SK-N-SH treated with all-trans-retinoic acid at 6 μM for 48 hours (cell line): Measurements from ENCODE around the gene CDH5.
"Not testable (repeated sequence)": the region's sequence is repeated elsewhere in the genome, so short reads cannot be mapped to it uniquely, and the experiment has no call there.

ENCODE experiments used
- ATAC-seq: fragments of 200-7000 bp; cut with Tn5 transposase; 3 replicates; pipeline ENCODE4 v1.9.1; 2020; ENCODE audit warnings: mild to moderate bottlenecking, moderate library complexity
- ARNTL ChIP-seq: fragments of 450-650 bp; formaldehyde crosslinking; IDR thresholded peaks from 2 replicates; pipeline ENCODE4 v1.5.0; 2020; ENCODE audit warnings: low read depth, mild to moderate bottlenecking, moderate library complexity, borderline replicate concordance
- BACH2 ChIP-seq: fragments of 250-450 bp; sonication (Bioruptor Pico); IDR thresholded peaks from 2 replicates; pipeline ENCODE4 v1.9.0; 2021; ENCODE audit warnings: mild to moderate bottlenecking, borderline replicate concordance
- CSDC2 ChIP-seq: fragments of 250-450 bp; sonication (Bioruptor Pico); IDR thresholded peaks from 2 replicates; pipeline ENCODE4 v1.5.0; 2020; ENCODE audit warnings: mild to moderate bottlenecking, moderate library complexity
- ESRRG ChIP-seq: fragments of 250-450 bp; sonication (Bioruptor Pico); IDR thresholded peaks from 2 replicates; pipeline ENCODE4 v1.6.1; 2021; ENCODE audit warnings: mild to moderate bottlenecking
- GLIS3 ChIP-seq: fragments of 250-450 bp; sonication (Bioruptor Pico); IDR thresholded peaks from 2 replicates; pipeline ENCODE4 v1.5.0; 2020; ENCODE audit warnings: mild to moderate bottlenecking, moderate library complexity
- ISL1 ChIP-seq: fragments of 250-450 bp; sonication (Bioruptor Pico); IDR thresholded peaks from 2 replicates; pipeline ENCODE4 v2.1.2; 2022; ENCODE audit warnings: mild to moderate bottlenecking, moderate library complexity
- OSR1 ChIP-seq: fragments of 250-450 bp; sonication (Bioruptor Pico); IDR thresholded peaks from 2 replicates; pipeline ENCODE4 v1.8.0; 2022; ENCODE audit warnings: moderate library complexity, mild to moderate bottlenecking, inconsistent platforms
- SNAI2 ChIP-seq: fragments of 250-450 bp; sonication (Bioruptor Pico); IDR thresholded peaks from 2 replicates; pipeline ENCODE4 v1.5.0; 2020; ENCODE audit warnings: mild to moderate bottlenecking, moderate library complexity
- TCF4 ChIP-seq: fragments of 250-450 bp; sonication (Bioruptor Pico); IDR thresholded peaks from 2 replicates; pipeline ENCODE4 v1.8.0; 2021; ENCODE audit warnings: mild to moderate bottlenecking, moderate library complexity, borderline replicate concordance
- TOX ChIP-seq: fragments of 250-450 bp; sonication (Bioruptor Pico); IDR thresholded peaks from 2 replicates; pipeline ENCODE4 v1.8.0; 2021; ENCODE audit warnings: mild to moderate bottlenecking, moderate library complexity, borderline replicate concordance
- ZC3H10 ChIP-seq: fragments of 250-450 bp; sonication (Bioruptor Pico); IDR thresholded peaks from 2 replicates; pipeline ENCODE4 v1.5.1; 2021; ENCODE audit warnings: mild to moderate bottlenecking, moderate library complexity
- ZNF565 ChIP-seq: fragments of 450-650 bp; formaldehyde crosslinking; conservative IDR thresholded peaks from 2 replicates; pipeline ENCODE4 v1.5.0; 2020; ENCODE audit warnings: low read depth, mild to moderate bottlenecking, moderate library complexity
- ZNF70 ChIP-seq: fragments of 450-650 bp; formaldehyde crosslinking; IDR thresholded peaks from 2 replicates; pipeline ENCODE4 v1.5.0; 2020; ENCODE audit warnings: mild to moderate bottlenecking, moderate library complexity
- ZNF8 ChIP-seq: fragments of 450-650 bp; formaldehyde crosslinking; IDR thresholded peaks from 2 replicates; pipeline ENCODE4 v1.5.0; 2020; ENCODE audit warnings: mild to moderate bottlenecking, moderate library complexity
- TF ChIP-seq, protein P1 (sequence below): fragments of 250-450 bp; sonication (Bioruptor Pico); IDR thresholded peaks from 2 replicates; pipeline ENCODE4 v1.8.0; 2021; ENCODE audit warnings: low read depth, mild to moderate bottlenecking, moderate library complexity, borderline replicate concordance
- TF ChIP-seq, protein P2 (sequence below): fragments of 250-450 bp; sonication (Bioruptor Pico); IDR thresholded peaks from 2 replicates; pipeline ENCODE4 v1.8.0; 2020; ENCODE audit warnings: mild to moderate bottlenecking, moderate library complexity, borderline replicate concordance
- TF ChIP-seq, protein P3 (sequence below): fragments of 250-450 bp; sonication (Bioruptor Pico); IDR thresholded peaks from 2 replicates; pipeline ENCODE4 v1.5.0; 2020; ENCODE audit warnings: mild to moderate bottlenecking, moderate library complexity
- TF ChIP-seq, protein P4 (sequence below): fragments of 250-450 bp; sonication (Bioruptor Pico); IDR thresholded peaks from 2 replicates; pipeline ENCODE4 v1.5.1; 2020; ENCODE audit warnings: low read depth, mild to moderate bottlenecking, moderate library complexity

The CDH5 gene

DNA sequence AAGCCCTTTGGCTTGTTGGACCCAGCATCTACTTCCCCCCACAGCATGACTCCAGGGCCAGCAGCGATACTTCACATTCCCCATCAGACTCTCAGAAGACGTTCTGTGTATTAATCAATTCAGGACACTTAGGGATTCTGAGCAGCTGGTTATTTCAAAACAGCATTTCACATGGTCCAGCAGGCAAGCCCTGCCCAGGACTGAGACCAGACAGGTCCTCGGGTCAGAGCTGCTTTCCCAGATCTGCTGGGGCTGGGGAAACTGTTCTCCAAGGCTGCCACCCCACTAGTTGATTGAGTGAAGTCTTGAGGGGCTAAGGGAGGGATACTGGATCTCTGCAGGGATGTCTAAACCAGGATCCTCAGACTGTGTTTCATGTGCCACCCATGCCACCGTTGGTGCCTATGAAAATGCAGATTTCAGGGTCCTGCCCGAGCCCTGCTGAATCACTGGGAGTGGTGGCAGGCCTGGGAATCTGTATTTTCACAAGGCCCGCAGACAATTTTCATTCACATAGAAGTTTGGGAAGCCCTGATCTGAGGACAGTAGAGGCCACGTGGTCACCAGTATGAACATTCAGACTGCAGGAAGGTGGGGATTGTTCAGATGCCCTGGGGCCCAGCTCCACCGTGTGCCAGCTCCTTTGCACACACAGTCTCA, 40.6 kb upstream of the CDH5 start:
- ATAC-seq: no peak
- TF ChIP-seq, protein P1, sequence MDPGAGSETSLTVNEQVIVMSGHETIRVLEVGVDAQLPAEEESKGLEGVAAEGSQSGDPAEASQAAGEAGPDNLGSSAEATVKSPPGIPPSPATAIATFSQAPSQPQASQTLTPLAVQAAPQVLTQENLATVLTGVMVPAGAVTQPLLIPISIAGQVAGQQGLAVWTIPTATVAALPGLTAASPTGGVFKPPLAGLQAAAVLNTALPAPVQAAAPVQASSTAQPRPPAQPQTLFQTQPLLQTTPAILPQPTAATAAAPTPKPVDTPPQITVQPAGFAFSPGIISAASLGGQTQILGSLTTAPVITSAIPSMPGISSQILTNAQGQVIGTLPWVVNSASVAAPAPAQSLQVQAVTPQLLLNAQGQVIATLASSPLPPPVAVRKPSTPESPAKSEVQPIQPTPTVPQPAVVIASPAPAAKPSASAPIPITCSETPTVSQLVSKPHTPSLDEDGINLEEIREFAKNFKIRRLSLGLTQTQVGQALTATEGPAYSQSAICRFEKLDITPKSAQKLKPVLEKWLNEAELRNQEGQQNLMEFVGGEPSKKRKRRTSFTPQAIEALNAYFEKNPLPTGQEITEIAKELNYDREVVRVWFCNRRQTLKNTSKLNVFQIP: no peak
- TF ChIP-seq ISL1 (CRISPR knock-in tag) (no peak), CSDC2 (CRISPR knock-in tag) (no peak), GLIS3 (CRISPR knock-in tag) (no peak), BACH2 (no peak), ZNF8 (CRISPR knock-in tag) (no peak), TOX (CRISPR knock-in tag) (no peak), ARNTL (no peak), TCF4 (no peak)
- TF ChIP-seq, protein P2, sequence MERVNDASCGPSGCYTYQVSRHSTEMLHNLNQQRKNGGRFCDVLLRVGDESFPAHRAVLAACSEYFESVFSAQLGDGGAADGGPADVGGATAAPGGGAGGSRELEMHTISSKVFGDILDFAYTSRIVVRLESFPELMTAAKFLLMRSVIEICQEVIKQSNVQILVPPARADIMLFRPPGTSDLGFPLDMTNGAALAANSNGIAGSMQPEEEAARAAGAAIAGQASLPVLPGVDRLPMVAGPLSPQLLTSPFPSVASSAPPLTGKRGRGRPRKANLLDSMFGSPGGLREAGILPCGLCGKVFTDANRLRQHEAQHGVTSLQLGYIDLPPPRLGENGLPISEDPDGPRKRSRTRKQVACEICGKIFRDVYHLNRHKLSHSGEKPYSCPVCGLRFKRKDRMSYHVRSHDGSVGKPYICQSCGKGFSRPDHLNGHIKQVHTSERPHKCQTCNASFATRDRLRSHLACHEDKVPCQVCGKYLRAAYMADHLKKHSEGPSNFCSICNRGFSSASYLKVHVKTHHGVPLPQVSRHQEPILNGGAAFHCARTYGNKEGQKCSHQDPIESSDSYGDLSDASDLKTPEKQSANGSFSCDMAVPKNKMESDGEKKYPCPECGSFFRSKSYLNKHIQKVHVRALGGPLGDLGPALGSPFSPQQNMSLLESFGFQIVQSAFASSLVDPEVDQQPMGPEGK: no peak

DNA sequence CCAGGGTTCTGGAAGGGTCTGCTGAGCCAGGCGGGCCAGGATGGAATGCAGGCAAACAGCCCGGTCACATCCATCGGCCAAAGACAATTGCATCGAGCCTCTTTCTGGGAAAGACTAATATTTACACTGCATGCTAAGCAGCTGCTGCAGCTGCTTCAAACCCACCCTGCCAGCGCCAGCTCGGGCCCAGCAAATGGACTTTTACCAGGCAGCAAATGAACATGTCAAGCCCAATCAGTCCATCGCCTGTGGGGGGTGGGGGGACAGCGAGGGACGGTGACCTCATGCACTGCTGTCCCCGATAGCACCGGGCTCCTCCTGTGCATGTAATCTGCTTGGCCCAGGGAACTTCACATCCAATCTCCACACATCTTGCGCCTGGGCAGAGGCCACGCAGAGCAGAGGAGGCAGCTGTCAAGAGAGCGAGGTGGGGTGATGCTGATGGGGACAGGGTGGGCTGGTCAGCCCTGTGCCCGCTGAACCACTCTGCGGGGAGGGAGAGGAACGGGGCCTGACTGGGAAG, 39.4 kb upstream of the CDH5 start:
- TF ChIP-seq ZNF70 (CRISPR knock-in tag) (no peak), ARNTL (no peak), TCF4 (no peak), SNAI2 (no peak), BACH2 (no peak)
- TF ChIP-seq, protein P3, sequence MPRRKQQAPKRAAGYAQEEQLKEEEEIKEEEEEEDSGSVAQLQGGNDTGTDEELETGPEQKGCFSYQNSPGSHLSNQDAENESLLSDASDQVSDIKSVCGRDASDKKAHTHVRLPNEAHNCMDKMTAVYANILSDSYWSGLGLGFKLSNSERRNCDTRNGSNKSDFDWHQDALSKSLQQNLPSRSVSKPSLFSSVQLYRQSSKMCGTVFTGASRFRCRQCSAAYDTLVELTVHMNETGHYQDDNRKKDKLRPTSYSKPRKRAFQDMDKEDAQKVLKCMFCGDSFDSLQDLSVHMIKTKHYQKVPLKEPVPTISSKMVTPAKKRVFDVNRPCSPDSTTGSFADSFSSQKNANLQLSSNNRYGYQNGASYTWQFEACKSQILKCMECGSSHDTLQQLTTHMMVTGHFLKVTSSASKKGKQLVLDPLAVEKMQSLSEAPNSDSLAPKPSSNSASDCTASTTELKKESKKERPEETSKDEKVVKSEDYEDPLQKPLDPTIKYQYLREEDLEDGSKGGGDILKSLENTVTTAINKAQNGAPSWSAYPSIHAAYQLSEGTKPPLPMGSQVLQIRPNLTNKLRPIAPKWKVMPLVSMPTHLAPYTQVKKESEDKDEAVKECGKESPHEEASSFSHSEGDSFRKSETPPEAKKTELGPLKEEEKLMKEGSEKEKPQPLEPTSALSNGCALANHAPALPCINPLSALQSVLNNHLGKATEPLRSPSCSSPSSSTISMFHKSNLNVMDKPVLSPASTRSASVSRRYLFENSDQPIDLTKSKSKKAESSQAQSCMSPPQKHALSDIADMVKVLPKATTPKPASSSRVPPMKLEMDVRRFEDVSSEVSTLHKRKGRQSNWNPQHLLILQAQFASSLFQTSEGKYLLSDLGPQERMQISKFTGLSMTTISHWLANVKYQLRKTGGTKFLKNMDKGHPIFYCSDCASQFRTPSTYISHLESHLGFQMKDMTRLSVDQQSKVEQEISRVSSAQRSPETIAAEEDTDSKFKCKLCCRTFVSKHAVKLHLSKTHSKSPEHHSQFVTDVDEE (CRISPR knock-in tag): no peak
- TF ChIP-seq, all 23 proteins: peak for 0
- no peak for ATAC-seq

DNA sequence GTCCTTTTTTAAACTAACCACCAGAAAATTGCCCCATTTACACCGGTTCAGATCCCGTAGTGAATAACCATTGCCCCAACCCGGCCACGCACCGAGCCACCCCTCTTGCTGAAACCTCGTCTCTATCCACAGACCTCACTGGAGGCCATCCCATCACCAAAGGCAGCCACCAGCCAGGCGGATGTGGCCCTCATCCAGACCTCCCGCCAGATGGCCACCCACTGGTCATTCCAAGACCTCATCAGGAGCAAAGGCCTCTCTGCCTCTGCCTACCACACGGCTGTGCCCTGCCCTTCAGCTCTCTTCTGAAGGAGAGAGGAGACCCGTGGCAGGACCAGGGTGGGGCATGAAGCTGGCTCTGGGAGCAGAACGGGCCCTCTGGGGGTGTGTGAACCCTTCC, 38.2 kb upstream of the CDH5 start:
- no peak for ATAC-seq
- TF ChIP-seq ESRRG (CRISPR knock-in tag) (no peak), SNAI2 (no peak), OSR1 (CRISPR knock-in tag) (no peak), TOX (CRISPR knock-in tag) (no peak), ZNF70 (CRISPR knock-in tag) (no peak)
- TF ChIP-seq, protein P2: no peak

DNA sequence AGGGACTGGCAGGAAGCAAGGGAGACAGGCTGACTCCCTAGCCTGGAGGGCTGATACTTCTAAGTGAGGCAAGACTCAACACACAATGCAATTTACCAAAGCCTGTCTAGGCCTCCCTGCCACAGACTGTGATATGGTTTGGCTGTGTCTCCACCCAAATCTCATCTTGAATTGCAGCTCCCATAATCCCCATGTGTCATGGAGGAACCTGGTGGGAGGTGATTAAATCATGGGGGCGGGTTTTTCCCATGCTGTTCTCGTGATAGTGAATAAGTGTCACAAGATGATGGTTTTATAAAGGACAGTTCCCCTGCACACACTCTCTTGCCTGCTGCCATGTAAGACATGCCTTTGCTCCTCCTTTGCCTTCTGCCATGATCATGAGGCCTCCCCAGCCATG, 35.0 kb upstream of the CDH5 start:
- ATAC-seq: not testable (repeated sequence)

DNA sequence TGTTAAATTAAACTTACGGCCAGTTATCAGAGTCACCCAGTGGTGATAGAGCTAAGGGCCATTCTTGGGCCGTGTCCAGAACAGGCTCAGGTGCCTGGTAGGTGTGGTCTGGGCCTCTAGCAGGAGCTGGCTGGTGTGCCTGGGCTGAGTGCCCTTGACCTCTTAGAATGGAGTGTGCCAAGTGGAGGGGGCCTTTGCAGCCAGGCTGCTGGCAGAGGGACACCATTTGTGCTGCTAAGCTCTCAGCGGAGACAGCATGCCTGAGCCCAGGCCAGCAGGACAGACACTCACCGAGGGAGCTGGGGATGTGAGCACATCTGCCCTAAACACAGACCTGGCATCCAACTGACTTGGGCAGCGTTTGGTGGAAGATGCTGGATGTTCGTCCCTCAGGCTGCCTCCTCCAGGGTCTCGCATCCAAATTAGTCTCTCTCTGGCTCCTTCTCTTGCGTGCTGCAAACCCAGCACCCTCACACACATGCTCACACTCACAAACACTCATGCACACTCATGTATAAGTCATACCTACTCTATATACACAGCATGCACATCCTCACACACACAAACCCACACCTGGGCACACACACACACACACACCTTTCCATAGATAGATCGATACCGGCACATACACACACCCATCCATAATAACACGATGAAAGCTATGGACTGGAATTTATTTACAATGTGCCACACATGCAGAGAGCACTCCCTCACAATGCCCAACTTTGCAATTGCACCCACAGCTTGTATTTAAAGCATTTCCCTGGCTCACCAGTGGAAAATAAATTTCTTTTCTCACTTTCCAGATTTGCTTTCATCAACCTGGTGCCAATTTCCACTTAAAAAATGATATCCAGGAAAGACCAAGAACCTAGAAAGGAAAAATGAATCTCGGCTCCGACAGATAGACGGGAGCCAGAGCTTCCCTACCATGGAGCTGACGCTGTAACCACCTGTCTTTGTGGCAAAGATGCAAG, 33.6 kb upstream of the CDH5 start:
- no peak for ATAC-seq
- TF ChIP-seq ESRRG (CRISPR knock-in tag): no peak
- TF ChIP-seq, protein P4, sequence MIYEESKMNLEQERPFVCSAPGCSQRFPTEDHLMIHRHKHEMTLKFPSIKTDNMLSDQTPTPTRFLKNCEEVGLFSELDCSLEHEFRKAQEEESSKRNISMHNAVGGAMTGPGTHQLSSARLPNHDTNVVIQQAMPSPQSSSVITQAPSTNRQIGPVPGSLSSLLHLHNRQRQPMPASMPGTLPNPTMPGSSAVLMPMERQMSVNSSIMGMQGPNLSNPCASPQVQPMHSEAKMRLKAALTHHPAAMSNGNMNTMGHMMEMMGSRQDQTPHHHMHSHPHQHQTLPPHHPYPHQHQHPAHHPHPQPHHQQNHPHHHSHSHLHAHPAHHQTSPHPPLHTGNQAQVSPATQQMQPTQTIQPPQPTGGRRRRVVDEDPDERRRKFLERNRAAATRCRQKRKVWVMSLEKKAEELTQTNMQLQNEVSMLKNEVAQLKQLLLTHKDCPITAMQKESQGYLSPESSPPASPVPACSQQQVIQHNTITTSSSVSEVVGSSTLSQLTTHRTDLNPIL (CRISPR knock-in tag): no peak
- no peak for TF ChIP-seq ZNF565
- no peak for TF ChIP-seq TCF4
- TF ChIP-seq ZC3H10 (CRISPR knock-in tag): no peak
- TF ChIP-seq BACH2: no peak
